Activated T-helper 1 cell treated with anti-CD3 and anti-CD28 coated beads, Interleukin-12 subunit alpha, Interleukin-12 subunit beta, Interleukin-2, Interleukin-4 antibody, amounts not matched to agents 30 ng/mL and 10 ng/mL and 1 ng/mL, durations not matched to agents 14 hours and 24 hours and 36 hours (primary cell): ENCODE measurements around the gene CMSS1. TPM values are rescaled to one million over a fixed set of nuclear protein-coding genes. Genes with fewer than 3 reads are reported as not detected.
A peak's percentile ranks its signal among the peaks of the same experiment; 100 is the strongest.

Source experiments
- DNase-seq: peaks from one replicate; pipeline ENCODE4 v3.0.0; 2021; ENCODE audit warnings: low spot score
- H3K27ac Mint-ChIP-seq: one replicate; pipeline ENCODE4 v1.8.0; 2021; ENCODE audit warnings: mild to moderate bottlenecking, mixed read lengths
- H3K27me3 Mint-ChIP-seq: one replicate; pipeline ENCODE4 v1.8.0; 2022; ENCODE audit warnings: mild to moderate bottlenecking, moderate library complexity, mixed read lengths; ENCODE audit not compliant: insufficient read depth
- H3K36me3 Mint-ChIP-seq: one replicate; pipeline ENCODE4 v1.8.0; 2021; ENCODE audit warnings: low read depth, mixed read lengths
- H3K4me1 Mint-ChIP-seq: one replicate; pipeline ENCODE4 v1.8.0; 2021; ENCODE audit warnings: low read depth, mixed read lengths
- H3K4me3 Mint-ChIP-seq: one replicate; pipeline ENCODE4 v1.8.0; 2021; ENCODE audit warnings: mild to moderate bottlenecking, moderate library complexity, mixed read lengths
- H3K9me3 Mint-ChIP-seq: one replicate; pipeline ENCODE4 v1.8.0; 2021; ENCODE audit warnings: mixed read lengths
- intact Hi-C: fragments of 100-400 bp; cut with micrococcal nuclease; formaldehyde crosslinking; loops from one replicate; pipeline ENCODE4 v1.15.1; 2024
- total RNA-seq: library from RNA; stranded (reverse); gene quantifications from 2 replicates; pipeline ENCODE4 v1.2.3, GENCODE V29; 2022

The CMSS1 gene
- 108 and 121 TPM in 2 replicates for total RNA-seq

- peak within 1 kb of the TSS; percentile 90 for H3K27ac Mint-ChIP-seq
- DNase-seq = peak; percentile 92
- peaks cover 35% of the 10 kb centered on the region for H3K4me1 Mint-ChIP-seq
Measured at GRCh38 chr3:99817437-99818240, at the start of gene CMSS1. Gene CMSS1 (plus strand): TSS chr3:99817862.

GRCh38 chr3:99768126-99768525 is 49.5 kb upstream of the CMSS1 start:
- Mint-ChIP-seq H3K36me3 (no peaks in the 10 kb centered on the region), H3K9me3 (no peaks in the 10 kb centered on the region), H3K4me1 (no peaks in the 10 kb centered on the region), H3K27me3 (no peaks in the 10 kb centered on the region), H3K4me3 (no peak overlapping the region), H3K27ac (no peak overlapping the region)
- DNase-seq = no peak
- intact Hi-C loops = no loop called here

More at GRCh38 chr3:99817437-99818240, at the start of gene CMSS1:
- intact Hi-C loops = loop anchor here (1.0 to 10.0 kb wide), 13 partner anchors 14 to 1905 kb away; partner anchors contain the start of genes CEP97, CLDND1, CPOX and GABRR3
- no peaks in the 10 kb centered on the region for H3K27me3 Mint-ChIP-seq
- H3K36me3 Mint-ChIP-seq = peaks cover 9% of the 10 kb centered on the region
- no peaks in the 10 kb centered on the region for H3K9me3 Mint-ChIP-seq
- peak within 1 kb of the TSS; percentile 88 for H3K4me3 Mint-ChIP-seq

- H3K4me1 Mint-ChIP-seq = no peaks in the 10 kb centered on the region
- H3K27ac Mint-ChIP-seq = no peak overlapping the region
- intact Hi-C loops = no loop called here
- no peaks in the 10 kb centered on the region for H3K9me3 Mint-ChIP-seq
- no peaks in the 10 kb centered on the region for H3K27me3 Mint-ChIP-seq
- DNase-seq = no peak
- H3K4me3 Mint-ChIP-seq = no peak overlapping the region
- no peaks in the 10 kb centered on the region for H3K36me3 Mint-ChIP-seq
Measured at GRCh38 chr3:99768808-99769501, 48.7 kb upstream of the CMSS1 start.

GRCh38 chr3:99772171-99772570 is 45.5 kb upstream of the CMSS1 start:
- Mint-ChIP-seq H3K4me3 (no peak overlapping the region), H3K36me3 (no peaks in the 10 kb centered on the region), H3K27me3 (peaks cover 2% of the 10 kb centered on the region), H3K9me3 (no peaks in the 10 kb centered on the region), H3K27ac (no peak overlapping the region), H3K4me1 (no peaks in the 10 kb centered on the region)
- intact Hi-C loops = no loop called here
- DNase-seq = no peak

- Mint-ChIP-seq H3K4me1 (no peaks in the 10 kb centered on the region), H3K36me3 (no peaks in the 10 kb centered on the region), H3K27ac (no peak overlapping the region), H3K4me3 (no peak overlapping the region), H3K9me3 (no peaks in the 10 kb centered on the region), H3K27me3 (peaks cover 2% of the 10 kb centered on the region)
- intact Hi-C loops = no loop called here
- no peak for DNase-seq
Measured at GRCh38 chr3:99772671-99773070, 45.0 kb upstream of the CMSS1 start.

GRCh38 chr3:99774467-99774866 is 43.2 kb upstream of the CMSS1 start:
- no peaks in the 10 kb centered on the region for H3K36me3 Mint-ChIP-seq
- H3K27me3 Mint-ChIP-seq = peaks cover 13% of the 10 kb centered on the region
- H3K4me1 Mint-ChIP-seq = no peaks in the 10 kb centered on the region
- no peaks in the 10 kb centered on the region for H3K9me3 Mint-ChIP-seq
- intact Hi-C loops = no loop called here
- H3K4me3 Mint-ChIP-seq = no peak overlapping the region
- H3K27ac Mint-ChIP-seq = no peak overlapping the region
- no peak for DNase-seq

- Mint-ChIP-seq H3K27me3 (peaks cover 23% of the 10 kb centered on the region), H3K36me3 (no peaks in the 10 kb centered on the region)
- intact Hi-C loops = no loop called here
Measured at GRCh38 chr3:99776516-99777209, 41.0 kb upstream of the CMSS1 start.

GRCh38 chr3:99777210-99777549 is 40.5 kb upstream of the CMSS1 start:
- H3K27me3 Mint-ChIP-seq = peaks cover 23% of the 10 kb centered on the region
- H3K36me3 Mint-ChIP-seq = no peaks in the 10 kb centered on the region
- no peak overlapping the region for H3K27ac Mint-ChIP-seq
- H3K4me1 Mint-ChIP-seq = no peaks in the 10 kb centered on the region
- intact Hi-C loops = no loop called here
- H3K9me3 Mint-ChIP-seq = no peaks in the 10 kb centered on the region
- no peak overlapping the region for H3K4me3 Mint-ChIP-seq
- no peak for DNase-seq

More at GRCh38 chr3:99776516-99777209, 41.0 kb upstream of the CMSS1 start:
- Mint-ChIP-seq H3K4me1 (no peaks in the 10 kb centered on the region), H3K4me3 (no peak overlapping the region), H3K27ac (no peak overlapping the region), H3K9me3 (no peaks in the 10 kb centered on the region)
- DNase-seq = no peak

- Mint-ChIP-seq H3K4me3 (no peak overlapping the region), H3K36me3 (no peaks in the 10 kb centered on the region), H3K27me3 (peaks cover 23% of the 10 kb centered on the region), H3K4me1 (no peaks in the 10 kb centered on the region), H3K9me3 (no peaks in the 10 kb centered on the region), H3K27ac (no peak overlapping the region)
- intact Hi-C loops = no loop called here
- no peak for DNase-seq
Measured at GRCh38 chr3:99777708-99778107, 40.0 kb upstream of the CMSS1 start.

- Mint-ChIP-seq H3K27ac (no peak overlapping the region), H3K4me1 (no peaks in the 10 kb centered on the region), H3K36me3 (no peaks in the 10 kb centered on the region), H3K4me3 (no peak overlapping the region), H3K27me3 (peaks cover 28% of the 10 kb centered on the region), H3K9me3 (no peaks in the 10 kb centered on the region)
- no peak for DNase-seq
- intact Hi-C loops = no loop called here
Measured at GRCh38 chr3:99780749-99781148, 36.9 kb upstream of the CMSS1 start.

- H3K27ac Mint-ChIP-seq = no peak overlapping the region
- H3K4me1 Mint-ChIP-seq = no peaks in the 10 kb centered on the region
- H3K36me3 Mint-ChIP-seq = no peaks in the 10 kb centered on the region
- H3K9me3 Mint-ChIP-seq = no peaks in the 10 kb centered on the region
- DNase-seq = no peak
- H3K27me3 Mint-ChIP-seq = peaks cover 30% of the 10 kb centered on the region
- no peak overlapping the region for H3K4me3 Mint-ChIP-seq
- intact Hi-C loops = no loop called here
Measured at GRCh38 chr3:99781761-99782160, 35.9 kb upstream of the CMSS1 start.

- Mint-ChIP-seq H3K4me3 (no peak overlapping the region), H3K27ac (no peak overlapping the region), H3K4me1 (no peaks in the 10 kb centered on the region), H3K36me3 (no peaks in the 10 kb centered on the region), H3K27me3 (peaks cover 28% of the 10 kb centered on the region), H3K9me3 (no peaks in the 10 kb centered on the region)
- intact Hi-C loops = no loop called here
- no peak for DNase-seq
Measured at GRCh38 chr3:99783011-99783573, 34.6 kb upstream of the CMSS1 start.
